ELR (cell line): ENCODE data around the gene CUL1.

ENCODE experiments used
- DNase-seq: peaks from one replicate; pipeline ENCODE4 v3.0.0-alpha.2; 2015; ENCODE audit warnings: low read depth

CUL1 gene

GRCh38 chr7:148804343-148805235 lies 105.9 kb downstream of the CUL1 start:
- no peak for DNase-seq

- DNase-seq, result no peak
Measured at GRCh38 chr7:148806187-148806586, 107.5 kb downstream of the CUL1 start.

- no peak for DNase-seq
Measured at GRCh38 chr7:148807436-148807835, 108.7 kb downstream of the CUL1 start.

GRCh38 chr7:148809856-148810255 lies 111.2 kb downstream of the CUL1 start:
- DNase-seq, result no peak

- no peak for DNase-seq
Measured at GRCh38 chr7:148811892-148812291, 113.2 kb downstream of the CUL1 start.

- no peak for DNase-seq
Measured at GRCh38 chr7:148813890-148814289, 115.2 kb downstream of the CUL1 start.

- DNase-seq, result no peak
Measured at GRCh38 chr7:148814922-148815559, 116.3 kb downstream of the CUL1 start.

GRCh38 chr7:148815612-148816011 lies 116.9 kb downstream of the CUL1 start:
- no peak for DNase-seq

GRCh38 chr7:148819697-148820360 lies 121.1 kb downstream of the CUL1 start:
- DNase-seq, result peak; percentile 63

- DNase-seq, result no peak
Measured at GRCh38 chr7:148821422-148821821, 122.7 kb downstream of the CUL1 start.

GRCh38 chr7:148824864-148825263 lies 126.2 kb downstream of the CUL1 start:
- no peak for DNase-seq

GRCh38 chr7:148825338-148825737 lies 126.6 kb downstream of the CUL1 start:
- DNase-seq, result no peak

GRCh38 chr7:148828965-148829364 lies 130.3 kb downstream of the CUL1 start:
- DNase-seq, result no peak

- DNase-seq, result no peak
Measured at GRCh38 chr7:148830897-148831692, 132.4 kb downstream of the CUL1 start.

GRCh38 chr7:148831782-148832181 lies 133.1 kb downstream of the CUL1 start:
- DNase-seq, result no peak

- no peak for DNase-seq
Measured at GRCh38 chr7:148834605-148835004, 135.9 kb downstream of the CUL1 start.

GRCh38 chr7:148835854-148836253 lies 137.2 kb downstream of the CUL1 start:
- DNase-seq, result peak; percentile 23

- DNase-seq, result no peak
Measured at GRCh38 chr7:148838905-148839304, 140.2 kb downstream of the CUL1 start.

GRCh38 chr7:148847815-148848734 lies 149.4 kb downstream of the CUL1 start:
- no peak for DNase-seq

GRCh38 chr7:148849393-148850098 lies 150.8 kb downstream of the CUL1 start:
- no peak for DNase-seq
